Gastroesophageal sphincter (tissue), 4 donors: ENCODE results near the gene RCCD1. TPM values are rescaled to one million over a fixed set of nuclear protein-coding genes. Genes with fewer than 3 reads are reported as not detected.
A peak's percentile ranks its signal among the peaks of the same experiment; 100 is the strongest.

Experiments used
- ATAC-seq: fragments of 150-250 bp; one replicate; pipeline ENCODE4 v1.9.1; 2016; ENCODE audit warnings: mild to moderate bottlenecking, moderate library complexity
- H3K27ac ChIP-seq, 4 donors: fragments of 200-600 bp; sonication (generic) in 3 of 4; 1 replicate in 3 of 4; 2 replicates in 1 of 4; pipeline ENCODE4 v1.5.1; 2016 to 2019
- H3K27me3 ChIP-seq: fragments of 200-600 bp; sonication (generic); one replicate; pipeline ENCODE4 v1.5.1; 2019
- H3K36me3 ChIP-seq, 2 donors: fragments of 200-600 bp; sonication (generic); one replicate each; pipeline ENCODE4 v1.5.1; 2019; ENCODE audit warnings: control low read depth in 1 of 2
- H3K4me1 ChIP-seq, 3 donors: fragments of 200-600 bp; sonication (generic); 1 replicate in 2 of 3; 2 replicates in 1 of 3; pipeline ENCODE4 v1.5.1; 2016 to 2019; ENCODE audit warnings: control low read depth in 2 of 3
- H3K4me3 ChIP-seq, 2 donors: fragments of 200-600 bp; sonication (generic); one replicate each; pipeline ENCODE4 v1.5.1; 2019; ENCODE audit warnings: mild to moderate bottlenecking in 1 of 2, moderate library complexity in 1 of 2
- H3K9me3 ChIP-seq, 3 donors: fragments of 200-600 bp; sonication (generic); one replicate each; pipeline ENCODE4 v1.5.1; 2017 to 2019; ENCODE audit warnings: control low read depth in 2 of 3
- EP300 ChIP-seq: sonication (generic); formaldehyde crosslinking; IDR thresholded peaks from one replicate; pipeline ENCODE4 v1.6.1; 2017; ENCODE audit warnings: antibody characterized with exemption, mild to moderate bottlenecking
- POLR2A ChIP-seq, 2 donors: fragments of 450-650 bp; IDR thresholded peaks; one replicate each; pipeline ENCODE4 v1.6.1; 2017; ENCODE audit warnings: antibody characterized with exemption in 2 of 2, mild to moderate bottlenecking in 2 of 2, moderate library complexity in 1 of 2
- POLR2AphosphoS5 ChIP-seq: sonication (generic); formaldehyde crosslinking; IDR thresholded peaks from one replicate; pipeline ENCODE4 v1.6.1; 2017; ENCODE audit warnings: antibody characterized with exemption
- WGBS, 2 donors: methylation state at CpG; one replicate each; pipeline ENCODE4 v1.1.5; 2018; ENCODE audit warnings: low coverage in 1 of 2; 5-methylcytosine and 5-hydroxymethylcytosine counted together
- total RNA-seq, 4 donors: library from RNA; depleted of rRNA; stranded (reverse); fragments of >200 nt; gene quantifications; one replicate each; pipeline ENCODE4 v1.1.0, GENCODE V29; 2016
- TF ChIP-seq, protein P1 (sequence below), 4 experiments: fragments of 200-600 bp in 2 of 4; fragments of 450-650 bp in 2 of 4; sonication (generic) in 1 of 4; IDR thresholded peaks; one replicate each; pipeline ENCODE4 v1.5.1; 2017 to 2019; ENCODE audit warnings: antibody characterized with exemption in 4 of 4, mild to moderate bottlenecking in 2 of 4, moderate library complexity in 2 of 4

The RCCD1 gene
- total RNA-seq, 4 donors from 2014 or later, result 5.3 to 11.1 (median 9.0) TPM

DNA sequence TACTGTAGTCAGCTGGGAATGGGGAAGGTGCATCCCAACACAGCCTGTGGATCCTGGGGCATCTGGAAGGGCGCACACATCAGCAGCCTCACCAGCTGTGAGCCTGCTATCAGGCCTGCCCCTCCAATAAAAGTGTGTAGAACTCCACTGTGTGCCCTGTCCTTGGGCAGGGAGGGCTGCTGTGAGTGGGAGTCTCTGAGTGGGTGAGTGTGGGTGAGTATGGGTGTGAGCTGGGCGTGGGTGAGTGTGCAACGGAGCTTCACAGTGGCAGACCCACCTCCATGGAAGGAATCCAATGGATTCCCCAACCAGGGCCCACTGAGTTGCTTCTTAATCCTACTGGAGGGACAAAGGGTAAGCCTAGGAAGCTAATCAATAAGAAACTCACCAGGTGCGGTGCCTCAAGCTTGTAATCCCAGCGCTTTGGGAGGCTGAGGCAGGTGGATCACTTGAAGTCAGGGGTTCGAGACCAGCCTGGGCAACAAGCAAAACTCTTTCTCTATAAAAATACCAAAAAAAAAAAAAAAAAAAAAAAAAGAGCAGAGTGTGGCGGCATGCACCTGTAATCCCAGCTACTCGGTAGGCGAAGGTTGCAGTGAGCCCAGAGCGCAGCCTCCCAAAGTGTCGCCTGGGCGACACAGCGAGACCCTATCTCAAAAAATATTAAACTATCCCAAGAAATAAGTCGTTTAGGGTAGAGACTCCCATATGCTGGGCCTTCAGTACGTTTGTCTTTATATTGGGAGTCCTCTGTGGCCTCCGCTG lies 555 bp upstream of the RCCD1 start:
- H3K4me1 ChIP-seq, result peaks cover 2 to 44% (median 16%) of the 10 kb centered on the region in 3 donors
- H3K36me3 ChIP-seq, result peaks cover 0 to 50% of the 10 kb centered on the region in 2 donors
- peak overlapping the region in 3 of 4 donors; percentile 93 to 97 (median 94) for H3K27ac ChIP-seq
- no peaks in the 10 kb centered on the region for H3K9me3 ChIP-seq
- peak overlapping the region in 1 of 2 donors; percentile 89 for H3K4me3 ChIP-seq
- WGBS, 2 donors, result 78 to 100% methylated on average over 1 to 12 of the region's 16 CpGs
- no peaks in the 10 kb centered on the region for H3K27me3 ChIP-seq
- no peak for ATAC-seq
- TF ChIP-seq POLR2A (IDR thresholded peaks at IDR 0.05) (no peak), EP300 (no peak)

DNA sequence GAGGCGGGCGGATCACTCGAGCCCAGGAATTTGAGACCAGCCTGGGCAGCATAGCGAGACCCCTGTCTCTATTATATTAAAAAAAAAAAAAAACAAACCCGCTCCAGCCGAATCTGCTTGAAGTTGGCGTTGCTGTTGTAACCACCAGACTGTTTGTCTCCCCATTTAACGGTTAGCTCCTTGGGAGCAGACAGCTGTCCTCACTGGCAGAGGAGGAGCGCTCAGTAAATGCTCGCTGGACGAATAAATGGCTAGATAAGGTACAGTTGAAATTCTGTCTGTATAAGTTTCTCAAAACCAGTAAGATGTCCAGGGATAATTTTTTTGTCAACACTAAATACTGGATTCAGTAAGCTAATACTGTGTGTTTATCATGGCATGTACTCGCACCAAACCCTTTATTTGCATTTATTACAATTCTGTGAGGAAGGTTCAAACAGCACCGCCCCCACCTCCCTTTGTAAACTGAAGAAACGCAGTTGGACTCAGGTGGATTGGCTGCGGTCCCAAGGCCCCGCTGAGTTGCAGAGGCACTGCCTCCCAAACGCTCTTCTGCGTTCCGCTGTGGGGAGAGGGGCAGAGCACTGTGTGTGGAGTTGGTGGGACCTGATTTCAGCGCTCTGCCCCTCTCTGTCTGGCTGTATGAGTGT lies 1.1 kb downstream of the RCCD1 start:
- no peak for TF ChIP-seq EP300
- TF ChIP-seq POLR2A (IDR thresholded peaks at IDR 0.05), result no peak
- TF ChIP-seq POLR2AphosphoS5, result no peak
- TF ChIP-seq, protein P1, sequence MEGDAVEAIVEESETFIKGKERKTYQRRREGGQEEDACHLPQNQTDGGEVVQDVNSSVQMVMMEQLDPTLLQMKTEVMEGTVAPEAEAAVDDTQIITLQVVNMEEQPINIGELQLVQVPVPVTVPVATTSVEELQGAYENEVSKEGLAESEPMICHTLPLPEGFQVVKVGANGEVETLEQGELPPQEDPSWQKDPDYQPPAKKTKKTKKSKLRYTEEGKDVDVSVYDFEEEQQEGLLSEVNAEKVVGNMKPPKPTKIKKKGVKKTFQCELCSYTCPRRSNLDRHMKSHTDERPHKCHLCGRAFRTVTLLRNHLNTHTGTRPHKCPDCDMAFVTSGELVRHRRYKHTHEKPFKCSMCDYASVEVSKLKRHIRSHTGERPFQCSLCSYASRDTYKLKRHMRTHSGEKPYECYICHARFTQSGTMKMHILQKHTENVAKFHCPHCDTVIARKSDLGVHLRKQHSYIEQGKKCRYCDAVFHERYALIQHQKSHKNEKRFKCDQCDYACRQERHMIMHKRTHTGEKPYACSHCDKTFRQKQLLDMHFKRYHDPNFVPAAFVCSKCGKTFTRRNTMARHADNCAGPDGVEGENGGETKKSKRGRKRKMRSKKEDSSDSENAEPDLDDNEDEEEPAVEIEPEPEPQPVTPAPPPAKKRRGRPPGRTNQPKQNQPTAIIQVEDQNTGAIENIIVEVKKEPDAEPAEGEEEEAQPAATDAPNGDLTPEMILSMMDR (IDR thresholded peaks at IDR 0.05), result no peak
- peaks cover 0 to 44% of the 10 kb centered on the region in 2 donors for H3K36me3 ChIP-seq
- H3K4me1 ChIP-seq, result peaks cover 2 to 60% (median 16%) of the 10 kb centered on the region in 3 donors
- no peaks in the 10 kb centered on the region for H3K27me3 ChIP-seq
- no peaks in the 10 kb centered on the region for H3K9me3 ChIP-seq
- ATAC-seq, result no peak
- peak overlapping the region in 3 of 4 donors; percentile 93 to 97 (median 94) for H3K27ac ChIP-seq
- H3K4me3 ChIP-seq, result peak overlapping the region in 1 of 2 donors; percentile 89
- WGBS, 2 donors, result 63% methylated on average over 9 to 13 of the region's 20 CpGs

DNA sequence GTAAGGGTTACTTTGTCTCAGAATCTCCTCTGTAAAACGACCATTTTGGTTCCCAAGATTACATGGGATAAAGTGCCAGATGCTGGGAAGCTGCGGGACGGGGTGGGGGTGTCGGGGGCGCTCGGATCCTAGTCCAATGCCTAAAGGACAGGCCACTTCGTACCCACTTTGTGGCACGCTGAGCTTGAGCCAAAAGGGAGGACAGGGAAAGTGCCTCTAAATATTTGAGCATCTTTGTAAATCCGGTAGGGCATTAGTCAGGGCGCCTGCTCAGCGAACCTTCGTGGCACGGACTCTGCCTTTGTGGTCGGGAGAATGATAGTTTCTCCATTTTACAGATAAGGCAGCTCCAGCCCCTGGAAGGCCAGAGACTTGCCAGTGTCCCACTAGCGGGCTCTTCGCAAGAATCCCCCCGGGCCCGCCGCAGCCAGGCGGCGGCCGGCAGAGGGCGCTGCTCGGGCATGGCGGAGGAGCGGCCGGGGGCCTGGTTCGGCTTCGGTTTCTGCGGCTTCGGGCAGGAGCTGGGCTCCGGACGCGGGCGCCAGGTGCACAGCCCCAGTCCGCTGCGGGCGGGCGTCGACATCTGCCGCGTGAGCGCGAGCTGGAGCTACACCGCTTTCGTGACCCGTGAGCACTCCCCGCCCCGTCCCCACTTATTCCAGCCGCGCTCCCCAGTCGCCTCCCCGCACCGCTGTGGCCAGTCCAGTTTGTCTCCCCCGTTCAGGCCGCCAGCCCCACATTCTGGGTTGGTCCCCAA lies 1.8 kb downstream of the RCCD1 start:
- no peaks in the 10 kb centered on the region for H3K9me3 ChIP-seq
- H3K27me3 ChIP-seq, result no peaks in the 10 kb centered on the region
- ATAC-seq, result peak; percentile 42
- H3K27ac ChIP-seq, result peak overlapping the region; percentile 70 to 85 (median 82)
- TF ChIP-seq POLR2A (IDR thresholded peaks at IDR 0.05) (peak in 1 of 2 donors; percentile 27), POLR2AphosphoS5 (no peak), EP300 (no peak)
- TF ChIP-seq, protein P1 (IDR thresholded peaks at IDR 0.05), result peak in 3 of 4 experiments; percentile 94 to 98 (median 95)
- WGBS, 2 donors, result 8% methylated on average over 14 of the region's 56 CpGs; no CpG with 5 or more reads in 1 of the 2 donors
- H3K36me3 ChIP-seq, result peaks cover 0 to 44% of the 10 kb centered on the region in 2 donors
- peak overlapping the region; percentile 77 to 91 for H3K4me3 ChIP-seq
- H3K4me1 ChIP-seq, result peaks cover 2 to 66% (median 16%) of the 10 kb centered on the region in 3 donors

DNA sequence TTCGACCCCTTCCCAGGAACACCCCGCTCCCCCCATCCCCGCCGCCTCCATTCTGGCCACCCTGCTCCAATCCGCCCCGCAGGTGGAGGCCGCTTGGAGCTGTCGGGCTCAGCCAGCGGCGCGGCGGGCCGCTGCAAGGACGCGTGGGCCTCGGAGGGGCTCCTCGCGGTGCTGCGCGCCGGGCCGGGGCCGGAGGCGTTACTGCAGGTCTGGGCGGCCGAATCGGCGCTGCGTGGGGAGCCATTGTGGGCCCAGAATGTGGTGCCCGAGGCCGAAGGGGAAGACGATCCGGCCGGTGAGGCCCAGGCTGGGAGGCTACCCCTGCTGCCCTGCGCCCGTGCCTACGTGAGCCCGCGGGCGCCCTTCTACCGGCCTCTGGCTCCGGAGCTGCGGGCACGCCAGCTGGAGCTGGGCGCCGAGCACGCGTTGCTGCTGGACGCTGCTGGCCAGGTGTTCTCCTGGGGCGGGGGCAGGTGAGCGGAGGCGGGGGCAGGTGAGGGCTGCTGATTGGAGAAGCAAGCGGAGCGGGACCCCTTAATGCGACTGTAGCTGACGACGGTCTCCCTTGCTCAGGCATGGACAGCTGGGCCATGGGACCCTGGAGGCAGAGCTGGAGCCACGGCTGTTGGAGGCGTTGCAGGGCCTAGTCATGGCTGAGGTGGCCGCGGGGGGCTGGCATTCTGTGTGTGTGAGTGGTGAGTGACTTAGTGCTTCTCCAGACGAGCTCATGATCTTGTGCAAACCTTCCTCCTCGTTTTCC lies 2.5 kb downstream of the RCCD1 start:
- peak overlapping the region; percentile 70 to 85 (median 82) for H3K27ac ChIP-seq
- WGBS, 2 donors, result 20 to 40% methylated on average over 1 of the region's 63 CpGs
- H3K4me1 ChIP-seq, result peaks cover 2 to 66% (median 16%) of the 10 kb centered on the region in 3 donors
- peak; percentile 6 for ATAC-seq
- H3K36me3 ChIP-seq, result peaks cover 0 to 44% of the 10 kb centered on the region in 2 donors
- peak overlapping the region; percentile 77 to 91 for H3K4me3 ChIP-seq
- no peaks in the 10 kb centered on the region for H3K9me3 ChIP-seq
- TF ChIP-seq, protein P1 (IDR thresholded peaks at IDR 0.05), result no peak
- no peak for TF ChIP-seq EP300
- TF ChIP-seq POLR2AphosphoS5, result no peak
- TF ChIP-seq POLR2A (IDR thresholded peaks at IDR 0.05), result no peak
- no peaks in the 10 kb centered on the region for H3K27me3 ChIP-seq
